ENCODE data around the gene SERPINB2. TPM values are rescaled to one million over a fixed set of nuclear protein-coding genes. Genes with fewer than 3 reads are reported as not detected.
"Not testable (repeated sequence)": the region's sequence is repeated elsewhere in the genome, so short reads cannot be mapped to it uniquely, and the experiment has no call there.

Gene SERPINB2
- total RNA-seq, 1 experiment from 2014 or later: not detected

GRCh38 chr18:63899206-63899605 lies 11.7 kb downstream of the SERPINB2 start:
- no peaks in the 10 kb centered on the region for H3K36me3 ChIP-seq (replicated peaks; ENCODE audit: control insufficient read depth, insufficient read depth, low read length)
- H3K4me3 ChIP-seq (ENCODE audit: insufficient read depth, low read depth, low read length): no peak overlapping the region
- no peak for DNase-seq
- H3K27me3 ChIP-seq (ENCODE audit: control insufficient read depth, insufficient read depth, low read length): no peaks in the 10 kb centered on the region

- Histone ChIP-seq H3K4me3 (ENCODE audit: insufficient read depth, low read depth, low read length) (no peak overlapping the region), H3K36me3 (replicated peaks; ENCODE audit: control insufficient read depth, insufficient read depth, low read length) (no peaks in the 10 kb centered on the region), H3K27me3 (ENCODE audit: control insufficient read depth, insufficient read depth, low read length) (no peaks in the 10 kb centered on the region)
- DNase-seq: no peak
These were observed 16.5 kb downstream of the SERPINB2 start for GRCh38 chr18:63903851-63904570.

GRCh38 chr18:63904694-63905093 lies 17.2 kb downstream of the SERPINB2 start:
- Histone ChIP-seq H3K27me3 (ENCODE audit: control insufficient read depth, insufficient read depth, low read length) (no peaks in the 10 kb centered on the region), H3K4me3 (ENCODE audit: insufficient read depth, low read depth, low read length) (no peak overlapping the region), H3K36me3 (replicated peaks; ENCODE audit: control insufficient read depth, insufficient read depth, low read length) (no peaks in the 10 kb centered on the region)
- DNase-seq: no peak

GRCh38 chr18:63905361-63905760 lies 17.9 kb downstream of the SERPINB2 start:
- no peaks in the 10 kb centered on the region for H3K36me3 ChIP-seq (replicated peaks; ENCODE audit: control insufficient read depth, insufficient read depth, low read length)
- no peak for DNase-seq
- H3K4me3 ChIP-seq (ENCODE audit: insufficient read depth, low read depth, low read length): no peak overlapping the region
- H3K27me3 ChIP-seq (ENCODE audit: control insufficient read depth, insufficient read depth, low read length): no peaks in the 10 kb centered on the region

- Histone ChIP-seq H3K4me3 (ENCODE audit: insufficient read depth, low read depth, low read length) (no peak overlapping the region), H3K27me3 (ENCODE audit: control insufficient read depth, insufficient read depth, low read length) (no peaks in the 10 kb centered on the region), H3K36me3 (replicated peaks; ENCODE audit: control insufficient read depth, insufficient read depth, low read length) (no peaks in the 10 kb centered on the region)
- DNase-seq: no peak
These were observed 18.6 kb downstream of the SERPINB2 start for GRCh38 chr18:63906056-63906455.

- no peaks in the 10 kb centered on the region for H3K27me3 ChIP-seq (ENCODE audit: control insufficient read depth, insufficient read depth, low read length)
- DNase-seq: no peak
- H3K4me3 ChIP-seq (ENCODE audit: insufficient read depth, low read depth, low read length): no peak within 1 kb of the TSS
These were observed 20.2 kb downstream of the SERPINB2 start, which contains the start of gene SERPINB10 for GRCh38 chr18:63907664-63908063. Gene SERPINB10 (plus strand): TSS chr18:63907958. CDS start chr18:63915511, 7,553 bp downstream.

GRCh38 chr18:63908858-63909257 lies 21.4 kb downstream of the SERPINB2 start:
- no peaks in the 10 kb centered on the region for H3K36me3 ChIP-seq (replicated peaks; ENCODE audit: control insufficient read depth, insufficient read depth, low read length)
- H3K27me3 ChIP-seq (ENCODE audit: control insufficient read depth, insufficient read depth, low read length): no peaks in the 10 kb centered on the region
- H3K4me3 ChIP-seq (ENCODE audit: insufficient read depth, low read depth, low read length): no peak overlapping the region
- no peak for DNase-seq

More at GRCh38 chr18:63907664-63908063, 20.2 kb downstream of the SERPINB2 start, which contains the start of gene SERPINB10:
- H3K36me3 ChIP-seq (replicated peaks; ENCODE audit: control insufficient read depth, insufficient read depth, low read length): no peaks in the 10 kb centered on the region

GRCh38 chr18:63909870-63910269 lies 22.4 kb downstream of the SERPINB2 start:
- no peaks in the 10 kb centered on the region for H3K27me3 ChIP-seq (ENCODE audit: control insufficient read depth, insufficient read depth, low read length)
- no peak overlapping the region for H3K4me3 ChIP-seq (ENCODE audit: insufficient read depth, low read depth, low read length)
- no peaks in the 10 kb centered on the region for H3K36me3 ChIP-seq (replicated peaks; ENCODE audit: control insufficient read depth, insufficient read depth, low read length)
- no peak for DNase-seq

- DNase-seq: no peak
- H3K4me3 ChIP-seq (ENCODE audit: insufficient read depth, low read depth, low read length): no peak overlapping the region
These were observed 30.3 kb downstream of the SERPINB2 start for GRCh38 chr18:63917817-63918216.

GRCh38 chr18:63922049-63922448 lies 34.5 kb downstream of the SERPINB2 start:
- Histone ChIP-seq H3K27me3 (ENCODE audit: control insufficient read depth, insufficient read depth, low read length) (no peaks in the 10 kb centered on the region), H3K4me3 (ENCODE audit: insufficient read depth, low read depth, low read length) (no peak overlapping the region), H3K36me3 (replicated peaks; ENCODE audit: control insufficient read depth, insufficient read depth, low read length) (no peaks in the 10 kb centered on the region)
- no peak for DNase-seq

More at GRCh38 chr18:63917817-63918216, 30.3 kb downstream of the SERPINB2 start:
- H3K27me3 ChIP-seq (ENCODE audit: control insufficient read depth, insufficient read depth, low read length): no peaks in the 10 kb centered on the region
- no peaks in the 10 kb centered on the region for H3K36me3 ChIP-seq (replicated peaks; ENCODE audit: control insufficient read depth, insufficient read depth, low read length)

- no peak overlapping the region for H3K4me3 ChIP-seq (ENCODE audit: insufficient read depth, low read depth, low read length)
- no peak for DNase-seq
- H3K36me3 ChIP-seq (replicated peaks; ENCODE audit: control insufficient read depth, insufficient read depth, low read length): no peaks in the 10 kb centered on the region
- H3K27me3 ChIP-seq (ENCODE audit: control insufficient read depth, insufficient read depth, low read length): no peaks in the 10 kb centered on the region
These were observed 37.0 kb downstream of the SERPINB2 start for GRCh38 chr18:63924551-63924950.

GRCh38 chr18:63928331-63928730 lies 40.8 kb downstream of the SERPINB2 start:
- Histone ChIP-seq H3K27me3 (ENCODE audit: control insufficient read depth, insufficient read depth, low read length) (no peaks in the 10 kb centered on the region), H3K4me3 (ENCODE audit: insufficient read depth, low read depth, low read length) (no peak overlapping the region), H3K36me3 (replicated peaks; ENCODE audit: control insufficient read depth, insufficient read depth, low read length) (no peaks in the 10 kb centered on the region)
- DNase-seq: no peak

GRCh38 chr18:63929369-63929768 lies 41.9 kb downstream of the SERPINB2 start:
- H3K4me3 ChIP-seq (ENCODE audit: insufficient read depth, low read depth, low read length); DNase-seq; H3K36me3 ChIP-seq (replicated peaks; ENCODE audit: control insufficient read depth, insufficient read depth, low read length); H3K27me3 ChIP-seq (ENCODE audit: control insufficient read depth, insufficient read depth, low read length): not testable (repeated sequence)

GRCh38 chr18:63930773-63931354 lies 43.4 kb downstream of the SERPINB2 start:
- Histone ChIP-seq H3K4me3 (ENCODE audit: insufficient read depth, low read depth, low read length) (no peak overlapping the region), H3K27me3 (ENCODE audit: control insufficient read depth, insufficient read depth, low read length) (peaks cover 4% of the 10 kb centered on the region; the same call in 1 of the 2 replicates), H3K36me3 (replicated peaks; ENCODE audit: control insufficient read depth, insufficient read depth, low read length) (no peaks in the 10 kb centered on the region)
- DNase-seq: no peak

All from H7 (cell line).